Measurements from ENCODE around the gene HBZ. TPM values are rescaled to one million over a fixed set of nuclear protein-coding genes. Genes with fewer than 3 reads are reported as not detected.

The HBZ gene
- total RNA-seq, 2 donors from 2014 or later, result not detected

- H3K9me3 ChIP-seq, result no peaks in the 10 kb centered on the region
- H3K4me1 ChIP-seq, result peaks cover 0 to 10% of the 10 kb centered on the region in 2 donors
- no peak overlapping the region for H3K4me3 ChIP-seq
- TF ChIP-seq CTCF (IDR thresholded peaks at IDR 0.05), result no peak
- no peak for DNase-seq (ENCODE audit: low spot score)
- H3K27me3 ChIP-seq, result no peaks in the 10 kb centered on the region
- no peak overlapping the region for H3K27ac ChIP-seq
- H3K36me3 ChIP-seq, result no peaks in the 10 kb centered on the region
These were observed 12.1 kb upstream of the HBZ start for GRCh38 chr16:140175-140857.

DNA sequence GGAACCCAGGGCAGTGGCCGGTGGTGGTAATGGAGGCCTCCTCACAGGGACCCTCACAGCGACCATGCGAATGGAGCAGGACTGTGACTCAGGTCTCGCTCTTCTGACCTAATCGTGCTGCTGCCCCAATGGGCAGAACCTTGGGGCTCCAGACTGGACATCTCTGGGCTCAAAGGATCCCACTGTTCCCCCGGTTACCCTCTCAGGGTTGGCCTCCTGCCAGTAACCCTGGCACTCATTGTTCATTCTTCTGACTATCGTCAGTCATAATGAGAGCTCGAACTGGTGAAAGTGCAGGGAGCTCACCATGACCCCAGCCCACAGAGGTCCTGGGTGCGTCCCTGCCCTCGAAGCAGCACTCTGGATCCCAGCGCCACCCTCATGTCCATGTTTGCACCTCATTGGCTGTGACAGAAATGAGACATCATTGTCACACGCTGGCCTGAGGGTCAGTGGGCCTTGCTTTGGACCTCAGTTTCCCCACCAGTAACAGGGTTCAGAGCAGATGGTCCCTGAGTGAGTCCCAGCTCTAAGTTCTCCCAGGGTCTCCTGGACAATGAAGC lies 10.0 kb upstream of the HBZ start:
- no peak for DNase-seq (ENCODE audit: low spot score)
- Histone ChIP-seq H3K27ac (no peak overlapping the region), H3K9me3 (no peaks in the 10 kb centered on the region), H3K36me3 (no peaks in the 10 kb centered on the region), H3K4me3 (no peak overlapping the region), H3K27me3 (no peaks in the 10 kb centered on the region), H3K4me1 (peaks cover 0 to 5% of the 10 kb centered on the region in 2 donors)
- no peak for TF ChIP-seq CTCF (IDR thresholded peaks at IDR 0.05)

DNA sequence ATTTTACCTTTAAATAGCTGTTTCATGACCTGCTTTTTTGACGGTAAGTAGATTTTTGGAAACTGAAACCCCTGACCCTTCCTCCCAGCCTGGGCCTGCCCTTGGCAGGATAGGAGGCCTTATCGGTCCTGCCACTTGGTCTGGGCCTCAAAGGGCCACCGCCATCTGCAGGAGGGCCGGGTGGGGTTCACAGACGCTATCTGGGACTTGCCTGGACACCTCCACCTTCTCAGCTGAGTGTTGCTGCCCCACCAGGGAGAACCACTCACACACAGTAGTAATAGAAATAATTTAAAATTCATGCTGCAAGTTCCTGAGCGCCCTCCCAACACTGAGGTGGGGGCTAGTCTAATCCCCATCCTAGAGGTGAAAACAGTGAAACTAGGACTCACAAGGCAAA lies 9.4 kb upstream of the HBZ start:
- Histone ChIP-seq H3K27ac (no peak overlapping the region), H3K36me3 (no peaks in the 10 kb centered on the region), H3K9me3 (no peaks in the 10 kb centered on the region), H3K4me3 (no peak overlapping the region), H3K4me1 (no peaks in the 10 kb centered on the region), H3K27me3 (no peaks in the 10 kb centered on the region)
- TF ChIP-seq CTCF (IDR thresholded peaks at IDR 0.05), result no peak
- DNase-seq (ENCODE audit: low spot score), result no peak

DNA sequence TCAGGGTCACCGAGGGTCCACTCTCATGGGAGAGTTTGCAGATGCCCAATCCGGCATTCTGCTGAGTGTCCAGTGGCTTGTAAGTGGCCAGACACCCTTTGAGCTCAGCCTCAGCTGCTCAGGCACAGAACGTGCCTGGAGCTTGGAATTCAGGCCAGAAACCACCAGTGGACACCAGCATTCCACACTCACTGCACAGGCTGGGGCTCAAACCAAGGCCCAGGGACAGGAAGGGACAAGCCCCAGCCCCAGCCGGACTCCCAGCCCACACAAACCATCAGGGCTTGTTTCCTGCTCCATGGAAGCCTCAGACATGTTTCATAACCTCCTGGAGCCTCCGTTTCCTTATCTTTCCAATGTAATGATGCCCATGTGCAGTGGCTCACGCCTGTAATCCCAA lies 9.0 kb upstream of the HBZ start:
- TF ChIP-seq CTCF (IDR thresholded peaks at IDR 0.05), result no peak
- Histone ChIP-seq H3K27me3 (no peaks in the 10 kb centered on the region), H3K4me1 (no peaks in the 10 kb centered on the region), H3K27ac (no peak overlapping the region), H3K4me3 (no peak overlapping the region), H3K9me3 (no peaks in the 10 kb centered on the region), H3K36me3 (no peaks in the 10 kb centered on the region)
- no peak for DNase-seq (ENCODE audit: low spot score)

DNA sequence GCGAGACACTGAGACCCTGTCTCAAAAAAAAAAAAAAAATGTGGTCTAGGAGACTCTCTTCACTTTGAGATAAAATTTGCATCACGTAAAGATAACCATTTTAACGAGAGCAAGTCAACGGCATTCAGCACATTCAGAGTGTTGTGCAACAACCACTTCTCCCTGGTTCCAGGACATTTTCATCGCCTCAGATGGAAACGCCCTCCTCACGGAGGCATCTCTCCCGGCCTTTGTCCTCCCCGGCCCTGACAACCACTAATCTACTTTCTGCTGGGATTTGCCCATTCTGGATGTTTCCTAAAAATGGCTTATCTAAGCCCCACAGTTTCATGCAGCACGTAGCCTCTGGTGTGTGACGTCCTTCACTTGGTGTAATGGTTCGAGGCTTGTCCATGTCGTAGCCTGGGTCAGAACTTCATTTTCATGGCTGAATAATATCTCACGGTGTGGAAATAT lies 7.6 kb upstream of the HBZ start:
- TF ChIP-seq CTCF (IDR thresholded peaks at IDR 0.05), result no peak
- H3K27ac ChIP-seq, result no peak overlapping the region
- no peaks in the 10 kb centered on the region for H3K9me3 ChIP-seq
- no peaks in the 10 kb centered on the region for H3K4me1 ChIP-seq
- H3K4me3 ChIP-seq, result no peak overlapping the region
- no peaks in the 10 kb centered on the region for H3K27me3 ChIP-seq
- H3K36me3 ChIP-seq, result no peaks in the 10 kb centered on the region
- no peak for DNase-seq (ENCODE audit: low spot score)

DNA sequence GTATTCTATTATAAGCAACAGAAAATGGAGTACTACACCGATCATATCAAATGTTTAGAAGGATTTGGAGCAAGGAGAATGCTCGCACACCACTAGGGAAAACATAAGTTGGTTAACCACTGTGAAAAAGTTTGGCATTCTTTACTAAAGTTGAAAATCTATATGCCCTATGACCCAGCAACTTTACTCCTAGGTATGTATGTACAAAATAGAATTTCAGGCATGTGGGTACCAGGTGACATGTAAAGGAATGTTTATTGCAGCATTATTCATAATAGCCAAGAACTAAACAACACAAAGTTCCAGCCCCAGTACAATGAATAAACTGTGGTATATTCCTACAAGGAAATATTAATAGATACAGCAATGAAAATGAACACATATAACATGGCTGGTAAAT lies 5.8 kb upstream of the HBZ start:
- TF ChIP-seq CTCF (IDR thresholded peaks at IDR 0.05), result no peak
- Histone ChIP-seq H3K27ac (no peak overlapping the region), H3K36me3 (no peaks in the 10 kb centered on the region), H3K4me1 (no peaks in the 10 kb centered on the region), H3K9me3 (no peaks in the 10 kb centered on the region), H3K27me3 (no peaks in the 10 kb centered on the region), H3K4me3 (no peak overlapping the region)
- DNase-seq (ENCODE audit: low spot score), result no peak

Data from right atrium auricular region (tissue), 2 donors.